ENCODE measurements around the gene ABCD4.

DNA sequence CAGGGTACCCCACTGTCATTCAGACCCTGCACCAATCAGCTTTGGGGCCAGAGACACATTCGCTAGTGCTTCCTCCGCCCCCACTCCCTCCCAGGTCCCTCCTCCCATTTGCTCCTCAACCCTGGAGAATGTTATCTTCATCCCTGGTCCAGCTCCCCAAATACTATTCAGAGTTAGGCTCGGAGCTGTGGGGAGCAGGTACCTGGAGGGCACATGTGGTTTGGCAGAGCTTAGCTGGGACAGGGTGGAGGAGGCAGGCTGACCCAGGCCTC, 44.0 kb downstream of the ABCD4 start:
- TF ChIP-seq EZH2phosphoT487 (IDR thresholded peaks at IDR 0.05; ENCODE audit: insufficient read depth, low read depth) (no peak), EZH2 (IDR thresholded peaks at IDR 0.05; ENCODE audit: insufficient read depth, poor library complexity, severe bottlenecking) (no peak)

Measured in GM23248 (cell line).